SHP77 (cell line): ENCODE measurements around the gene TTBK2.
"Not testable (repeated sequence)": the region's sequence is repeated elsewhere in the genome, so short reads cannot be mapped to it uniquely, and the experiment has no call there.

Experiments used
- DNase-seq, 2 experiments: peaks; one replicate each; lab custom pipeline; 2025; lab: John Stamatoyannopoulos, UW

The TTBK2 gene

GRCh38 chr15:42920519-42921341 is at the start of gene TTBK2:
TTBK2 (minus strand) TSS chr15:42920778; CDS start chr15:42878617, 42,161 bp downstream.
- peak; percentile 97 to 99 for DNase-seq

GRCh38 chr15:42964476-42964875 is 43.9 kb upstream of the TTBK2 start:
- DNase-seq: no peak

DNA sequence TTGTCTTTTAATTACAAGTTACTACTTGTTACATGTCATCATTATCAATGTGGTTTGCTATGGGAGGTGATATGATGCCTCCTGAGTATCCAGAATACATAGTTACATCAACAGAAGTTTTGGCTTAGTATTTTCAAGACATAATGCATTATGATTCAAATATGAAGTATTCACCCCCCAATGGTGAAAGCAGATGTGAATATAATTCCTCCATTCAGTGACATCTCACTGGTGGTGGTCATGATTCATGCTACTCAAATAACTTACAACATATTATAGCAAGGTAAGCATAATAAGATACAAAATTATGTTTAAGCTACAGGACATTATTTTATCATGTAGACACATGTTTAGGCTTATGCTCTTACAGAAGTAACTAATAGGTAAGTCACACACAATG is 34.9 kb upstream of the TTBK2 start:
- no peak for DNase-seq

DNA sequence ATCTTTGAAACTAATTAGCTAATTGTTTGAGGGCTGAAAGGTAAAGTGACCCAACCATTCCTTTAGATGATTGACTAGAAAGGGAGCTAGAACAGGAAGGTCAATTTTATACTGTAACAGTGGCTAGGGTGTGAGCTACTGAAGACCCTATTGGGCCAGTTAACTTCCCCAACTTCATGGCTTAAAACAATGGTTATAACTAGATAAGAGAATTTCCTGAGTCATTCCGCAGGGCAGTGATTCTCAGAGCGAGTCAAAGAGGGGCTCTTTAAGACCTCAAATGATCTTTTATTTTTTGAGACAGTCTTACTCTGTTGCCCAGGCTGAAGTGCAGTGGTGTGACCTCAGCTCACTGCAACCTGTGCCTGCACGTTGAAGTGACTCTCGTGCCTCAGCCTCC is 33.7 kb upstream of the TTBK2 start:
- no peak for DNase-seq

- not testable (repeated sequence) for DNase-seq
These were observed 28.3 kb upstream of the TTBK2 start for GRCh38 chr15:42948898-42949297.

DNA sequence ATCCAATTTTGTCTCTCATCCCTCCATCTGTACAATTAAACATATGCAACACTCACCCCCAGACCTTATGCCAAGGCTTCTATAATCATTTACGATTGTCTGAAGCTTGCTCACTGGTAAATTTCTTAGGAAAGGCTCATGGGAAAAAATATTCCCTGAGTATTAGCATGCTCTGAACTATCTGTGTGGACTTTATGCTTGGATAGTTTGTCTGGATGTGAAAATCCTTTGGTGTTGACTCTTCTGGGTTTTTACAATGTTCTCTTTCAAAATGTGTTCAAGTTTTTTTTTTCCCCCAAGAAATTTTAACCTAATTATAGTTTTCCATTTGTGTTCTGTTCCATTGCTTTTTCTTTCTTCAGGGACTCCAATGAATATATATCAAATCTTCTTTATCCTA is 19.9 kb upstream of the TTBK2 start:
- no peak for DNase-seq

DNA sequence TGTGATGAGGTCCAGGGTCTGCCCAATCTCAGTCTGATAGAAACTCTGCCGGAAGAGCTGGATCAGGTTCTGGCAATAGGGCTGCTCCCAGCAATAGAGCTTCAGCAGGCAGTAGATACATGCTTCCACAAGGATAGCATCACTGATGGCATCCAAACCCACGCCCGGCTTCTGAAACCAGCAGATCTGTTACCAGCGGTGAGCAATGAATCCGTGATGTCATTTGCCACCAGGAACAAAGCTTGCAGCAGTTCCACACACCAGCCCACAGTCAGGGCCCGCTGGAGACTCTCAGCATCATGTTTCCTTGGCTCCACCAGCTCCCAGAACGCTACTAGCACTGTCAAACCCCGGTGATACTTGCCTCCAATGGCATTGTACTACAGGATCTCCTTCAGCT is 19.3 kb upstream of the TTBK2 start:
- DNase-seq: no peak

GRCh38 chr15:42937143-42937542 is 16.6 kb upstream of the TTBK2 start:
- DNase-seq: no peak

- no peak for DNase-seq
These were observed 13.5 kb upstream of the TTBK2 start for GRCh38 chr15:42933886-42934667.

DNA sequence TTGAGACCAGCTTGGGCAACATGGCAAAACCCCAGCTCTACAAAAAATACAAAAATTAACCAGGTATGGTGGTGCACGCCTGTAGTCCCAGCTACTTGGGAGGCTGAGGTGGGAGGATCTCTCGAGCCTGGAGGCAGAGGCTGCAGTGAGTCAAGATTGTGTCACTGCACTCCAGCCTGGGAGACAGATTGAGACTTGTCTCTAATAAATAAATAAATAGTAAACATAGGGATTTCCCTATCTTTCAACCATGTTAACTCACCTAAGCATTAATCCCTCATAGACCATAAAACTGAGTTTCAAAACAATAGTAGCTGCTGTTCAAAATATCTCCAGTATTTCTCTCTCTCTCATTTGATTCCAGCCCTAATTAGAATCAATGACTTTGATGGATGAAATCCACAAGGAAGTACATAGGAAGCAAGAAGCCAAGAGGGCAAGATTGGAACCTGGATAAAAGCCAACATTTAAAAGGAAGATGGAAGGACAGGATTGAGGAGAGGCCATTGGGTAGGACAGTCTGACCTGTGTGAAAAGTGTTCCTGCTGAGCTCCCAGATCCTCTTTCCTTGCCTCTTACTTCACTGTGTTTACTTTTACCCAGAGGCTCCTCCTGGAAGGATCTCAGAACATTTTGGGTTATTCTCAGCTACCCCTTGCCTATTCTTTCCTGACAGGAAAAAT is 12.4 kb upstream of the TTBK2 start:
- no peak for DNase-seq

DNA sequence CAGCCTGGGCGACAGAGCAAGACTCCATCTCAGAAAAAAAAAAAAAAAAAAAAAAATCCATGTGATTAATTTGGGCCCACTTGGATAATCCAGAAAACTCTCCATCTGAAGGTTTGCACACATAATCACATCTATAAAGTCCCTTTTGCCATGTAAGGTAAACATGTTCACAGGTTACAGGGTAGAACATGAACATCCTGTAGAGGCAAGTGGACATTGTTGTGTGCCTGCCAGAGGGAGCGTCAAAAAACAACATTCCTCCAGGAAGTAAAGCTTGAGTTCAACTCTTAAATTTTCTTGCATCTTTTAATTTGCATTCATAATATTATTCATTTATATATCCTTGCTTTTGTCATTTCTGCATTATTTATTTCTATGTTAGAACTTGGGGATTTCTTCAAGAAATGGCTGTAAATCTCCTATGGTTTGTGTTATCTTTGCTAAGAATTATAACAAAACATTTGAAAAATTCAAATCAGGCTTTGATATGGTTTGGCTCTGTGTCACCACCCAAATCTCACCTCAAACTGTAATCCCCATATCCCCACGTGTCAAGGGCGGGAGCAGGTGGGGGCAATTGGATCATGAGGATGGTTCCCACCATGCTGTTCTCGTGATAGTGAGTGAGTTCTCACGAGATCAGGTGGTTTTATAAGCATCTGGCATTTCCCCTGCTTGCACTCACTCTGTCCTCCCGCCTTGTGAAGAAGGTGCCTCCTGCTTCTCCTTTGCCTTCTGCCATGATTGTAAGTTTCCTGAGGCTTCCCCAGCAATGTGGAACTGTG is 11.3 kb upstream of the TTBK2 start:
- no peak for DNase-seq

DNA sequence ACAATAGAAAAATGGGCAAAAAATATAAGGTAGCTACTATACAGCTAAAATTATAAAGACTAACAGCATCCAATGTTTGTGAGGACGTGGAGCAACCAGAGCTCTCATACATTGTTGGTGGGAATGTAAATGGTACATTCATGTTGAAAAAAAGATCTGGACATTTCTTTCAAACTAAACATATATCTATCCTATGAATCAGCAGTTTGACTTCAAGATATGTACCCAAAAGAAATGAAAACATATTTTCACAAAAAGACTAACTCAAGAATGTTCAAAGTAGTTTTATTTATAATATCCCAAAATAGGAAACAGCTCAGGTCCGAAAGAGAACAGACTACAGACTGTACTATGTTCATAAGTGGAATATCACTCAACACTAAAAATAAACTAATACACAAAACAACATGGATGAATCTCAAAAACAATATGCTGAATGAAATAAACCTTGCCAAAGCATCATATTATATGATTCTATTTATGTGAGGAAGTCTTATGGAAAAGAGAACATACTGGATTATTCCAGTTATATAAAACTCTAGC is 8.8 kb upstream of the TTBK2 start:
- DNase-seq: no peak

DNA sequence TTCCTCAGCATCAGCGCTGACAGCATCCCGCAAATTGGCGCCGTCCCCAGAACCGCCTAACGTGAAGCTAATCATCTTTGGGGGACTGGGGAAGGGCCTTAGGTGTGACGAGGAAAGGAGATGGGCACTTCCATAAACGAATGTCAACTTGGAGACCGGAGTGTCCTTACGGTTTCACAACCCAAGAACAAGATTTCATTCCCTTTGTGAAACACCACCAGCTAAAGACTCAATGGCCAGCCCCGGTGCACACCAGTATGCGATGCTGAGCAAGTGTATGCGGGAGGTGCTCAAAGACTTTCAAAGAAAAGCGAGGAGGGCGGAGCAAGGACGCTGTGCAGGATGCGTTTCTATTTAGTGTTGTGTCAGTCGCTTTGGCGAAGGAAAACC is 759 bp upstream of the TTBK2 start:
- DNase-seq: no peak

DNA sequence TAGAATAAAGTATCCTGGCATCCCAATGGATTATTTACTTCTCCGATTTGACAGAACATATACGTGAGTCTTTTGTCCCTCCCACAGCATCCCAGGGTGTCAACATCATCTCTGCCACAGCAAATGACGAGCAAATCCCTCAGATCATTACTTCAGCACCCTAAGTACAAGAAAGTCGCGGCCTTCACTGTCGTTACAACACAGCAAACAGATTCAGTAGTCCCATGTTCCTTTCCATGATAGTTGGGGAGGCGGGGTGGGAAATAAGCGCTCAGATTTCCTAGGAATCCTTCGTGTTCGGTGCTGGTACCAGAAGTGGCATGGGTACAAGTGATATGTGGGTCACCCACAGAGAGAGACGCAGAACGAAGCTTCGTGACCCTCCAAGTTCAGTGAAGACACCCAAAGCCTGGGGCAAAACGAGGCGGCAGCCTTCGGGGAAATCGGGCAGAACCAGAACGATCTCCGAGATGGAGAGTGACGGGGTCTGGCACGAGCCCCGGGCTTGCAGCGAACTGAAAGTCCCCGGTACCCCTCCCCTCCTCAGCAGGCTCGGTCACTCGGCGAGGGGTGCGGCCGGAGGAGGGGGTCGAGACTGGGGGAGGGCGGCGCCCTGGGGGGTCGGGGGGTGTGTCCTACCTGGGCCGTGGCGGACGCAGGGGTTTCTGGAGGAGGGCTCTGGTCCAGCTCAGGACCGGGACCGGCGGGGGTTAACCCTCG is 619 bp downstream of the TTBK2 start:
- no peak for DNase-seq

GRCh38 chr15:42919308-42919707 is 1.3 kb downstream of the TTBK2 start:
- no peak for DNase-seq

DNA sequence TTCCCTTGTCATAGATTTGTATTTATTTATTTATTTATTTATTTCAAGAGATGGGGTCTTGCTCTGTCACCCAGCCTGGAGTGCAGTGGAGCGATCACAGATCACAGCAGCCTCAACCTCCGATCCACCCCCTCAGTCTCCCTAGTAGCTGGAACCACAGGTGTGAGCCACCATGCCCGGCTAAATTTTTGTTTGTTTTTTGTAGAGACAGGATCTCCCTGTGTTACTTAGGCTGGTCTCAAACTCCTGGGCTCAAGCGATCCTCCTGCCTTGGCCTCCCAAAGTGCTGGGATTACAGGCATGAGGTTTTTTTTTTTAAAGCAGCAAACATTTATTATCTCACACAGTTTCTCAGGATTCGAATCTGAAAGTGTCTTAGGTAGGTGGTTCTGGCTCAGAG is 2.5 kb downstream of the TTBK2 start:
- no peak for DNase-seq

- DNase-seq: no peak
These were observed 4.8 kb downstream of the TTBK2 start for GRCh38 chr15:42915654-42916315.

DNA sequence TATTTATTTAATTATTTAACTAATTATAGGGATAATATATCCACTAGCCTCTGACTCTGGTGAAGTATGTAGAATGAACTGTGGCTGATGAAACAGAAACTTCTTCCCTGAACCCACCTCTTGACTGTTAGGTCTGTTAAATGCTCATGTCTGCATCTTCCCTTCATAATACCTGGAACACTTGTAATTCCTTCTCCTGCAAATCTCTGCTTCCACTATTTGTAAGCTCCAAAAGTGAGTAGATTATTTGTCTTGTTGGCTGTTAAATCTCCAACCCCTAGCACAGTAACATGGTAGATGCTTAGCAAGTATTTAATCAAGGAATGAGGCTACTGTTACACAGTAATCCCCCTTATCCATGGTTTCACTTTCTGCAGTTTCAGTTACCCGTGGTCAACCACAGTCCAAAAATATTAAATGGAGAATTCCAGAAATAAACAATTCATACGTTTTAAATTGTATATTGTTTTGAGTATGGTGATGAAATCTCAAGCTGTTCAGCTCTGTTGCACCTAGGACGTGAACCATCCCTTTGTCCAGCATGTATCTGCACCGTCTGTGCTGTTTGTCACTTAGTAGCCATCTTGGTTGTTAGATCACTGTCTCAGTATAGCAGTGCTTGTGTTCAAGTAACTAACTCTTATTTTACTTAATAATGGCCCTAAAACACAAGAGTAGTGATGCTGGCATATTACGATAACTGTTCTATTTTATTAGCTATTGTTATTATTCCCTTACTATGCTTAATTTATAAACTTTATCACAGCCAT is 5.7 kb downstream of the TTBK2 start:
- DNase-seq: no peak

DNA sequence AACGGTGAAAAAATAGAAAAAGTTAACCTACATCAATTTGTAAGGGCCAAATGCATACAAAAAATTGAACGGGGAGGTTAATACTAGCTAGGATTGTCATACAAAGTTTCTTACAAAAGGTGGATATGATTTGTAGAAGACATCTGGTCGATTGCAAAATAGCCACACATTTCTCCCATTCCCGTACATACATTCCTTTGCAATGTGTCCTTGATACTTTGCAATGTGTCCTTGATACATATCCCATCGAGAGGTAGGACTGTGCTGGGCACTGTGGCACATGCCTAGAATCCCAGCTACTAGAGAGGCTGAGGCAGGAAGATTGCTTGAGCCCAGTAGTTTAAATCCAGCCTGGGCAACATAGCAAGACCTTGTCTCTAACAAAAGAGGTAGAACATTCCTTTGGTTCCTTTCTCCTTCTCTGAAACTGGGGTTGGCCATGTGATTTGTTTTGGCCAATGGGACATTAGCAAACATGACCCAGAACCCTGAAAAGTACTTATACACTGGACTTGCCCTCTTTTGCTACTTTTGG is 9.5 kb downstream of the TTBK2 start:
- DNase-seq: no peak
